ENCODE data around the gene DNLZ.

Gene DNLZ

GRCh38 chr9:136395345-136396218 is 32.0 kb upstream of the DNLZ start:
- no peak for DNase-seq

GRCh38 chr9:136395020-136395340 is 31.4 kb upstream of the DNLZ start:
- DNase-seq, result no peak

GRCh38 chr9:136394312-136395019 is 30.9 kb upstream of the DNLZ start:
- DNase-seq, result no peak

- no peak for DNase-seq
Measured at GRCh38 chr9:136393531-136393930, 30.0 kb upstream of the DNLZ start.

GRCh38 chr9:136392538-136393449 is 29.2 kb upstream of the DNLZ start:
- no peak for DNase-seq

- no peak for DNase-seq
Measured at GRCh38 chr9:136391737-136392537, 28.4 kb upstream of the DNLZ start.

- DNase-seq, result no peak
Measured at GRCh38 chr9:136389396-136389795, 25.9 kb upstream of the DNLZ start.

GRCh38 chr9:136387217-136387616 is 23.7 kb upstream of the DNLZ start:
- DNase-seq, result no peak

GRCh38 chr9:136386018-136386417 is 22.5 kb upstream of the DNLZ start:
- DNase-seq, result no peak

GRCh38 chr9:136385015-136385414 is 21.5 kb upstream of the DNLZ start:
- DNase-seq, result no peak

- DNase-seq, result no peak
Measured at GRCh38 chr9:136383436-136383835, 19.9 kb upstream of the DNLZ start.

GRCh38 chr9:136381966-136382513 is 18.5 kb upstream of the DNLZ start:
- no peak for DNase-seq

GRCh38 chr9:136381311-136381710 is 17.8 kb upstream of the DNLZ start:
- DNase-seq, result no peak

- DNase-seq, result no peak
Measured at GRCh38 chr9:136380381-136380780, 16.8 kb upstream of the DNLZ start.

- DNase-seq, result no peak
Measured at GRCh38 chr9:136379891-136380290, 16.3 kb upstream of the DNLZ start.

GRCh38 chr9:136379401-136379800 is 15.9 kb upstream of the DNLZ start:
- DNase-seq, result no peak

- DNase-seq, result no peak
Measured at GRCh38 chr9:136379003-136379287, 15.4 kb upstream of the DNLZ start.

- no peak for DNase-seq
Measured at GRCh38 chr9:136378170-136379002, 14.8 kb upstream of the DNLZ start.

- DNase-seq, result no peak
Measured at GRCh38 chr9:136377341-136378169, 14.0 kb upstream of the DNLZ start.

GRCh38 chr9:136376457-136376856 is 12.9 kb upstream of the DNLZ start:
- no peak for DNase-seq

- no peak for DNase-seq
Measured at GRCh38 chr9:136375096-136375495, 11.6 kb upstream of the DNLZ start.

All from GDM1 (cell line).